PC-9 (cell line): ENCODE data around the gene RAB11FIP4.

Source experiments
- EZH2 ChIP-seq: fragments of 200-600 bp; sonication (generic); IDR thresholded peaks from 2 replicates; pipeline ENCODE4 v1.8.0; 2017; ENCODE audit warnings: antibody characterized with exemption, low read depth
- TF ChIP-seq, protein P1 (sequence below): fragments of 200-600 bp; sonication (generic); conservative IDR thresholded peaks from 2 replicates; pipeline ENCODE4 v1.6.1; 2017; ENCODE audit warnings: mixed run types, antibody characterized with exemption, mild to moderate bottlenecking, moderate library complexity

DNA sequence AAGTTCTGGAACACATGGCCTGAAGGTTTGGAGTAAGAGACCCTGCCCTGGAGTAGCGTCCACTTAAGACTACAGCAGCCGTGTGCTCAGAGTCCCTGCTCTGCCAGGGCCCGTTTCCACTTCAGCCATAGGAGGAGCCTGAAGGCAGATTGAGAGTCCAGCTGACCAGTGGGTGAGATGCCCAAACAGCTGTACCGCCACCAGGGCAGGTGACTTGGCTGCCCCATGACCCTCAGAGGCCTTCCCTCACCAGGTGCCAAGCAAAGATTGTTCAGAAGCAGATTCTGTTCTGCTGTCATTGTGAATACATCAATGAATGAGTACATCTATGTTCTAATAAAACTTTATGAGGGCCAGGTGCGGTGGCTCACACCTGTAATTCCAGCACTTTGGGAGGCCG lies 178.8 kb downstream of the RAB11FIP4 start:
- TF ChIP-seq, protein P1, sequence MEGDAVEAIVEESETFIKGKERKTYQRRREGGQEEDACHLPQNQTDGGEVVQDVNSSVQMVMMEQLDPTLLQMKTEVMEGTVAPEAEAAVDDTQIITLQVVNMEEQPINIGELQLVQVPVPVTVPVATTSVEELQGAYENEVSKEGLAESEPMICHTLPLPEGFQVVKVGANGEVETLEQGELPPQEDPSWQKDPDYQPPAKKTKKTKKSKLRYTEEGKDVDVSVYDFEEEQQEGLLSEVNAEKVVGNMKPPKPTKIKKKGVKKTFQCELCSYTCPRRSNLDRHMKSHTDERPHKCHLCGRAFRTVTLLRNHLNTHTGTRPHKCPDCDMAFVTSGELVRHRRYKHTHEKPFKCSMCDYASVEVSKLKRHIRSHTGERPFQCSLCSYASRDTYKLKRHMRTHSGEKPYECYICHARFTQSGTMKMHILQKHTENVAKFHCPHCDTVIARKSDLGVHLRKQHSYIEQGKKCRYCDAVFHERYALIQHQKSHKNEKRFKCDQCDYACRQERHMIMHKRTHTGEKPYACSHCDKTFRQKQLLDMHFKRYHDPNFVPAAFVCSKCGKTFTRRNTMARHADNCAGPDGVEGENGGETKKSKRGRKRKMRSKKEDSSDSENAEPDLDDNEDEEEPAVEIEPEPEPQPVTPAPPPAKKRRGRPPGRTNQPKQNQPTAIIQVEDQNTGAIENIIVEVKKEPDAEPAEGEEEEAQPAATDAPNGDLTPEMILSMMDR: no peak
- no peak for TF ChIP-seq EZH2
